Right lobe of liver (tissue), 4 donors: Measurements from ENCODE around the gene SAXO1.

Source experiments
- CTCF ChIP-seq, 4 donors: fragments of 200-600 bp in 3 of 4; fragments of 450-650 bp in 1 of 4; IDR thresholded peaks; one replicate each; pipeline versions ENCODE4 v1.5.1 to v1.8.0; 2016 to 2022; ENCODE audit warnings: antibody characterized with exemption in 4 of 4, mild to moderate bottlenecking in 2 of 4
- POLR2A ChIP-seq: fragments of 450-650 bp; IDR thresholded peaks from one replicate; pipeline ENCODE4 v1.6.1; 2017; ENCODE audit warnings: antibody characterized with exemption, mild to moderate bottlenecking
- donor health status: DM: no; HTN: no; CAD: no.
- donor health status: DM: no; HTN: no; CAD: no.
- donor health status: DM: no; HTN: yes; CAD: no.

DNA sequence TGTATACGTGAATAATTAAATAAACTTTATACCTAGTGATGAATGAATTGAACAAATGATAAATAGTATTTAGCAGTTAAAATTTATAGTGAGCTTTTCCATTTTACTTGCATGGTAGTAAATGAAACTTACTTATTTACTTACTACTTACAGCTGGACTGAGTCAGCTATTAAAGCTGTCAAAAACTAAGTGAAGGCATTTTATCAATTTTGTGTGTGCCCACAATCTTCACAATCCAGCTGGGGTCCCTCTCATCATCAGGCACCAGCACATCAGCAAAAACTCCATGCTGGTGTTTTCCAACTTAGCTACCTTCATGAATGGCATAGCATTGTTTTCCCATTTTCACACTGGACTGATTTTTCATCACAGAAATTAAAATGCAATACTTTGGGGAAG lies 81.1 kb downstream of the SAXO1 start:
- TF ChIP-seq CTCF (IDR thresholded peaks at IDR 0.05): no peak
- TF ChIP-seq POLR2A: no peak
